ENCODE results near the gene PTPRK. TPM values are rescaled to one million over a fixed set of nuclear protein-coding genes. Genes with fewer than 3 reads are reported as not detected.

Gene PTPRK
- total and polyA plus RNA-seq, 12 donors = 3.2 to 22.4 (median 15.0) TPM

DNA sequence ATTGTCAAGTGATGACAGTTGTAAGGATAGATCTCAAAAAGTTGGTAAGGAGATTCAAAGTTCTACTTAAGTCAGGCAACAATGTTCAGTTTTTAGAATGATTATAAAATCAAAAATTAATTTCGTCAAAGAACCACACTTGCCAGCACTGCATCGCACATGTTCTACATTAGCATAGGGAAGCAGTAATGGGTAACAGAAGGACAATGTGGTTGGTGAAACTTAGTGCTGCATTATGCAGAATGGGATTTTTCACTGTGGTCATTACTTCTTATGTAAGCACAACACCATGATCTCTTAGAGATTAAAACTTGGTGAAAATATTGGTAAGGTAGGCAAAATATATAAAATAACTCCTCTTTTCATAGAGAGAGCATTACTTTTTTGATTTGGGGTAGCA is 445.8 kb downstream of the PTPRK start:
- Histone ChIP-seq H3K27ac (no peak overlapping the region), H3K9me3 (replicated peaks in 1 of 3) (no peaks in the 10 kb centered on the region), H3K4me1 (replicated peaks in 1 of 2) (no peaks in the 10 kb centered on the region), H3K27me3 (no peaks in the 10 kb centered on the region), H3K36me3 (replicated peaks in 1 of 2) (no peaks in the 10 kb centered on the region), H3K4me3 (no peak overlapping the region)
- no peak for TF ChIP-seq POLR2A (IDR thresholded peaks at IDR 0.05)
- TF ChIP-seq, protein P1, sequence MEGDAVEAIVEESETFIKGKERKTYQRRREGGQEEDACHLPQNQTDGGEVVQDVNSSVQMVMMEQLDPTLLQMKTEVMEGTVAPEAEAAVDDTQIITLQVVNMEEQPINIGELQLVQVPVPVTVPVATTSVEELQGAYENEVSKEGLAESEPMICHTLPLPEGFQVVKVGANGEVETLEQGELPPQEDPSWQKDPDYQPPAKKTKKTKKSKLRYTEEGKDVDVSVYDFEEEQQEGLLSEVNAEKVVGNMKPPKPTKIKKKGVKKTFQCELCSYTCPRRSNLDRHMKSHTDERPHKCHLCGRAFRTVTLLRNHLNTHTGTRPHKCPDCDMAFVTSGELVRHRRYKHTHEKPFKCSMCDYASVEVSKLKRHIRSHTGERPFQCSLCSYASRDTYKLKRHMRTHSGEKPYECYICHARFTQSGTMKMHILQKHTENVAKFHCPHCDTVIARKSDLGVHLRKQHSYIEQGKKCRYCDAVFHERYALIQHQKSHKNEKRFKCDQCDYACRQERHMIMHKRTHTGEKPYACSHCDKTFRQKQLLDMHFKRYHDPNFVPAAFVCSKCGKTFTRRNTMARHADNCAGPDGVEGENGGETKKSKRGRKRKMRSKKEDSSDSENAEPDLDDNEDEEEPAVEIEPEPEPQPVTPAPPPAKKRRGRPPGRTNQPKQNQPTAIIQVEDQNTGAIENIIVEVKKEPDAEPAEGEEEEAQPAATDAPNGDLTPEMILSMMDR (IDR thresholded peaks at IDR 0.05) = no peak
- 82 to 97% (median 91%) methylated on average over 2 of the region's 2 CpGs for WGBS, 4 donors
- intact Hi-C loops (cut with DNase I) = no loop called here
- DNase-seq = no peak

DNA sequence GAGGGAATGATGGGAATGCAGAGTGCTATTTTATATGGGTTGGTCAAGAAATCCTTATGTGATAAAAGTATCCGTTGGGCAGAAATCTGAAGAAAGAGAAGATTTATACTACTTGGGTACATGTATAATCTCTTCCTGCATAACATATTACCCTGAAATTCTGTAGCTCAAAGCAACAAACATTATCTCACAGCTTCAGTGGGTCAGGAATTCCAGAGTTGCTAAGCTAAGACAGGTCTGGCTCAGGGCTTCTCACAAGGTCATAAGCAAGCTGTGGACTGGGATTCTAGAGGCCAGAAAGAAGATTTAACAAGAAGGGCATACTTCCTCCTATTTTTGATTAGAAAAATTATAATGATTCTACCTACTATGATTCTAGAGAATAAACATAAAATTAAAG is 447.0 kb downstream of the PTPRK start:
- intact Hi-C loops (cut with DNase I) = no loop called here
- DNase-seq = no peak
- Histone ChIP-seq H3K27me3 (no peaks in the 10 kb centered on the region), H3K36me3 (replicated peaks in 1 of 2) (no peaks in the 10 kb centered on the region), H3K4me3 (no peak overlapping the region), H3K27ac (no peak overlapping the region), H3K4me1 (replicated peaks in 1 of 2) (no peaks in the 10 kb centered on the region), H3K9me3 (replicated peaks in 1 of 3) (no peaks in the 10 kb centered on the region)
- WGBS, 4 donors = 66 to 87% (median 73%) methylated on average over 1 of the region's 1 CpG
- TF ChIP-seq, protein P1 (IDR thresholded peaks at IDR 0.05) = no peak
- TF ChIP-seq POLR2A (IDR thresholded peaks at IDR 0.05) = no peak

DNA sequence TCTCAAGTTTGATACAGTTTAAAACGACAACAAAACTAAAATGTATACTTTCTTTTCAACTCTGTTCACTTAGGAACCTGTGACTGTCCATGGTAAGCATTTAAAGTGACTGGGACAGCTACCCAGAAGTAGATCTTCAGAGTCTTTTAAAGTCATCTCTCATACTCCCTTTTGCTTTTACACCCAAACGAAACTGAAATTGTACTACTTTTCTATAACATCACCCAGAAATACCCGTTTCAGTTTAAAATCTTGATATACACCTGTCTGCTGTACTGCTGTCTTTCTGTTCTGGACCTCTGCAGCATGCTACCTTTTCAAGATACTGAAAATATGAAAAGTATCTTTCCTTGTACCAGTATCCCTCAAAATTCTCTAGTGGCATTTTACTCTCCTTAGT is 449.2 kb downstream of the PTPRK start:
- TF ChIP-seq, protein P1 (IDR thresholded peaks at IDR 0.05) = no peak
- TF ChIP-seq POLR2A (IDR thresholded peaks at IDR 0.05) = no peak
- WGBS, 4 donors = 73 to 89% (median 85%) methylated on average over 3 of the region's 3 CpGs

DNA sequence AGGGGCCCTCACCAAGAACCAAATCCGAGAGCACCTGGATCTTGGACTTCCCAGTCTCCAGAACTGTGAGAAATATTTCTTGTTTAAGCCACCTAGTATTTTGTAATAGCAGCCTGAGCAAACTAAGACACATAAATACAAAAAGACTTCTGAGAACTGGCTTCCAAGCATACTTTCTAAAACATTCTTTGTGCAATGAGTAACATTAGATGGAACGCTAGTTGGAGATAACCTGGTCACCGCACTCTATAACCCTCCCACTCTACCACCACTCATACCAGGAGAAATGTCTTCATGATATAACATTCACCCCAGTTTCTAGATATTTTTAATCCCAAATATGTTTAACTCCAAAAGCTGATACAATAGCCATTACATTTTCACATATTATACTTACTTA is 450.0 kb downstream of the PTPRK start:
- no peak for DNase-seq
- Histone ChIP-seq H3K4me3 (no peak overlapping the region), H3K36me3 (replicated peaks in 1 of 2) (no peaks in the 10 kb centered on the region), H3K4me1 (replicated peaks in 1 of 2) (no peaks in the 10 kb centered on the region), H3K27ac (no peak overlapping the region), H3K9me3 (replicated peaks in 1 of 3) (no peaks in the 10 kb centered on the region), H3K27me3 (no peaks in the 10 kb centered on the region)
- TF ChIP-seq, protein P1 (IDR thresholded peaks at IDR 0.05) = no peak
- no peak for TF ChIP-seq POLR2A (IDR thresholded peaks at IDR 0.05)
- 65% methylated on average over 3 of the region's 3 CpGs for WGBS, 4 donors
- intact Hi-C loops (cut with DNase I) = no loop called here

More for the DNA sequence above, 449.2 kb downstream of the PTPRK start:
- intact Hi-C loops (cut with DNase I) = no loop called here
- no peaks in the 10 kb centered on the region for H3K27me3 ChIP-seq
- no peaks in the 10 kb centered on the region for H3K9me3 ChIP-seq (replicated peaks in 1 of 3)
- no peaks in the 10 kb centered on the region for H3K36me3 ChIP-seq (replicated peaks in 1 of 2)
- DNase-seq = no peak
- no peak overlapping the region for H3K27ac ChIP-seq
- no peak overlapping the region for H3K4me3 ChIP-seq
- no peaks in the 10 kb centered on the region for H3K4me1 ChIP-seq (replicated peaks in 1 of 2)
